Fibroblast of villous mesenchyme (primary cell): ENCODE measurements around the gene BBS4. TPM values are rescaled to one million over a fixed set of nuclear protein-coding genes. Genes with fewer than 3 reads are reported as not detected.
"Not testable (repeated sequence)": the region's sequence is repeated elsewhere in the genome, so short reads cannot be mapped to it uniquely, and the experiment has no call there.

ENCODE experiments used
- DNase-seq: peaks from one replicate; pipeline ENCODE4 v3.0.0-alpha.2; 2010; ENCODE audit warnings: low read depth
- H3K4me3 ChIP-seq: 2 replicates; pipeline ENCODE4 v1.5.1; 2011; ENCODE audit warnings: low read depth, mild to moderate bottlenecking, low read length
- total RNA-seq: library from RNA; depleted of rRNA; stranded (reverse); fragments of >200 nt; gene quantifications from 2 replicates; pipeline ENCODE4 v1.2.3, GENCODE V29; 2012
- TF ChIP-seq, protein P1 (sequence below): IDR thresholded peaks from 2 replicates; pipeline ENCODE4 v1.5.1; 2012; ENCODE audit warnings: low read depth, mild to moderate bottlenecking, low read length; ENCODE audit not compliant: insufficient read depth

BBS4 gene
- total RNA-seq, 1 donor, result 19.4 TPM

DNA sequence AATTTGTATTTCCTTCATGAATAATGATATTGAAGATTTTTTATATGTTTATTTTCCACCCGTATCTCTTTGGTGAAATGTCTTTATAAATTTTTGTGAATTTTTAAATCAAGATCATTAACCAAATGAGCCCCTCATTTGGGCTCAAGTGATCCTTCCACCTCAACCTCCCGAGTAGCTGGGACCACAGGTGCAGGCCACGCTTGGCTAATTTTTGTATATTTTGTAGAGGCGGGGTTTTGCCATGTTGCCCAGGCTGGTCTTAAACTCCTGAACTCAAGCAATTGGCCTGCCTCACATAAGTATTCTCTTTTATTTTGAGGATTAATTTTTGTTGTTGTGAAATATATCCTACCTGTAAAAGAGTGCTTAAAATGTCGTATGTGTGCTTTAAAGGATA lies 4.9 kb downstream of the BBS4 start:
- H3K4me3 ChIP-seq, result no peak overlapping the region
- TF ChIP-seq, protein P1, sequence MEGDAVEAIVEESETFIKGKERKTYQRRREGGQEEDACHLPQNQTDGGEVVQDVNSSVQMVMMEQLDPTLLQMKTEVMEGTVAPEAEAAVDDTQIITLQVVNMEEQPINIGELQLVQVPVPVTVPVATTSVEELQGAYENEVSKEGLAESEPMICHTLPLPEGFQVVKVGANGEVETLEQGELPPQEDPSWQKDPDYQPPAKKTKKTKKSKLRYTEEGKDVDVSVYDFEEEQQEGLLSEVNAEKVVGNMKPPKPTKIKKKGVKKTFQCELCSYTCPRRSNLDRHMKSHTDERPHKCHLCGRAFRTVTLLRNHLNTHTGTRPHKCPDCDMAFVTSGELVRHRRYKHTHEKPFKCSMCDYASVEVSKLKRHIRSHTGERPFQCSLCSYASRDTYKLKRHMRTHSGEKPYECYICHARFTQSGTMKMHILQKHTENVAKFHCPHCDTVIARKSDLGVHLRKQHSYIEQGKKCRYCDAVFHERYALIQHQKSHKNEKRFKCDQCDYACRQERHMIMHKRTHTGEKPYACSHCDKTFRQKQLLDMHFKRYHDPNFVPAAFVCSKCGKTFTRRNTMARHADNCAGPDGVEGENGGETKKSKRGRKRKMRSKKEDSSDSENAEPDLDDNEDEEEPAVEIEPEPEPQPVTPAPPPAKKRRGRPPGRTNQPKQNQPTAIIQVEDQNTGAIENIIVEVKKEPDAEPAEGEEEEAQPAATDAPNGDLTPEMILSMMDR, result no peak
- no peak for DNase-seq

DNA sequence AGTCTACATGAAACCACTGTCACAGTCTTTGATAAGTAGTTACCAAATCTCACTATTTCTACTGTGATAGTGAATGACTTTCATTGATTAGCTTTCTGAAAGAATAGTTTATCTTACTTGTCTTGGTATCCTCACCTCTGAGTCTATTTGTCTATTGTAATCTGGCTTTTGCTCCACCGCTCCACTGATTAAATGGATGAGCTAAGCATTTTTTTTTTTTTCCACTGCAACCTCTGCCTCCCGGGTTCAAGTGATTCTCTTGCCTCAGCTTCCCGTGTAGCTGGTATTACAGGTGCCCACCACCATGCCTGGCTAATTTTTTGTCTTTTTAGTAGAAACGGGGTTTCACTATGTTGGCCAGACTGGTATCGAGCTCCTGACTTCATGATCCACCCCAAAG lies 12.9 kb downstream of the BBS4 start:
- DNase-seq, result no peak
- TF ChIP-seq, protein P1, result no peak
- H3K4me3 ChIP-seq, result no peak overlapping the region

DNA sequence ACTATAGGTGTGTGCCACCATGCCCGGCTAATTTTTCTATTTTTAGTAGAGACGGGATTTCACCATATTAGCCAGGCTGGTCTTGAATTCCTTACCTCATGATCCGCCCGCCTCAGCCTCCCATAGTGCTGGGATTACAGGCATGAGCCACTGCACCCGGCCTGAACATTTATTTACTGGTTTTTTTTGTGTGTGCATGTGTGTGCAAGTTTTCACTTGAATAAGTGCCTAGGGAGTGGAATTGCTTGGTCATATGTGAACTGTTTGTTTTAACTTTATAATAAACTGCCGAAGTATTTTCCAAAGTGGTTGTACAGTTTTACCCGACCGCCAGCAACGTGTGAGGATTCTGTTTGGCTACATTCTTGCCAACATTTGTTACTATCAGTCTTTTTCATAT lies 14.1 kb downstream of the BBS4 start:
- TF ChIP-seq, protein P1, result no peak
- DNase-seq, result no peak
- H3K4me3 ChIP-seq, result no peak overlapping the region

DNA sequence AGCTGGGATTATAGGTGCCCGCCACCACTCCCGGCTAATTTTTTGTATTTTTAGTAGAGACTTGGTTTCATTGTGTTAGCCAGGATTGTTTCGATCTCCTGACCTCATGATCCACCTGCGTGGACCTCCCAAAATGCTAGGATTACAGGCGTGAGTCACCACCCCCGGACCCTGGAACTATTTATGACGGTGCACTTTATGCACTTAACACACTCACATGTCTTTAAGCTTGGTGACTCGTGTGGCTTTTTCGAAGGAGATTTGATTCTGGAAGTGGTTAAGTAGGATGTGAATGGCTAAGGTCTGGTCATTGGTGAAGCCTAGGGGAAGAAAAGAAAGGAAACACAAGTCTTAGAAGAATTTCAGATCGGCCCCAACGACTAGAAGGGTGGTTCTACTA lies 20.3 kb downstream of the BBS4 start:
- no peak overlapping the region for H3K4me3 ChIP-seq
- TF ChIP-seq, protein P1, result no peak
- DNase-seq, result no peak

DNA sequence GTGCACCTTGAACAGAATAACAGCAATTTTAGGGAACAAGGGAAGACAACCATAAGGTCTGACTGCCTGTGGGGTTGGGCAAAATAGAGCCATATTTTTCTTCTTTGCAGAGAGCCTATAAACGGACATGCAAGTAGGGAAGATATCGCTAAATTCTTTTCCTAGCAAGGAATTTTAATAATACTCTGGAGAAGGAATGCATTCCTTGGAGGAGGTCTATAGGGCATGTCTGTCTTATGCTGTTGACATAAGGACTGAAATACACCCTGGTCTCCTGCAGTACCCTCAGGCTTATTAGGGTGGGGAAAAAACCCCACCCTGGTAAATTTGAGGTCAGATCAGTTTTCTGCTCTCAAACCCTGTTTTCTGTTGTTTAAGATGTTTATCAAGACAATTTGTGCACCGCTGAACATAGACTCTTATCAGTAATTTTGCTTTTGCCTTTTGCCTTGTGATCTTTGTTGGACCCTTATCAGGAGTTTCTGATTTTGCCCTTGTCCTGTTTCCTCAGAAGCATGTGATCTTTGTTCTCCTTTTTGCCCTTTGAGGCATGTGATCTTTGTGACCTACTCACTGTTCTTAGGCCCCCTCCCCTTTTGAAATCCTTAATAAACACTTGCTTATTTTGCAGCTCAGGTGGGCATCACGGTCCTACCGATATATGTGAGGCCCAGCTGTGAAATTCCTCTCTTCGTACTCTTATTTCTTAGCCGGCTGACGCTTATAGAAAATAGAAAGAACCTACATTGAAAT lies 22.7 kb downstream of the BBS4 start:
- not testable (repeated sequence) for H3K4me3 ChIP-seq, DNase-seq

DNA sequence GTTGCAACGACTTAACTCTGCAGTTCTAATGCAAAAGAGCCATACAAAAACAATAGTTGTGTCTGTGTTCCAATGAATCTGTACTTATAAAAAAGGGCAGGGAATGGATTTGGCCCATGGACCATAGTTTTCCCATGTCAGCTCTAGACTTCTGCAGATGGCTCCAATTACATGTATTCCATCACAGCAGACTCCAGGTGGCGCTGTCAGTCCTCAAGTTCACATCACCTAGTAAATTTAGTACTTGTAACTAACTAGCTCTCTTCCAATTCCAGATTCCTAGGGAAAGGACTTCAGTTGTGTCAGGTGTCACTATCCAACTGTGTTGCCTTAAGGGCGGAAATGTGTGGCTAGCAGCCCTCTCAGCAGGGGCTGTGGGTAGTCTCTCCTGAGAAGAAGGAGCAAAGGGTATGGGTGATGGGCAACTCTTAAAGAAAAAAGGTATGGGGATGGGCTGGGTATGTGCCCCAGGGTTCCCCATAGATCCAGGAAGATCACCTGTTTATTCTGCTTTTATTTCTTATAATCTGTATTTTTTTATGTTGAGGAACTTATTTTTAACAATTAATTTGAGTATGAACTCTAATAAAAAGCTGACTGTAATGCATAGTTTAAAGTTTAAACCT lies 36.2 kb downstream of the BBS4 start:
- TF ChIP-seq, protein P1, result peak; percentile 79
- peak; percentile 77 for DNase-seq
- H3K4me3 ChIP-seq, result no peak overlapping the region

DNA sequence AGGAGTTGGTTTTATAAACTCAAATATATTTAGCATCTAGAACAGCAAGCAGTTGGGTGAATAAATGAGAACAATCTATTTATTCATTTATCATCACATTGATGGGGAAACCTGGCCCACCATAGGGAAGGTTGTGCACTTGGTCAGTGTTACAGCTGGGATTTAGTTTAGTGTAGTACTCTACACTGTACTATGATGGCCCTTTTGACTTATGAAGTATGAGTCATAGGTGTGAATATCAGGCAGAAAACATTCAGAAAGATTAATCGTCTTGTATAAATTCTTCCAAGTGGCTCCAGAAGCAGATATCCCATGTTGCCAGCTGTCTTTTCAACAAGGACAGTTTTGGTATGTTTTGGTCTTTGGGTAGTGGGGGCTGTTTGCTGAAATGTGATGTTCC lies 38.0 kb downstream of the BBS4 start:
- no peak for DNase-seq
- no peak overlapping the region for H3K4me3 ChIP-seq
- TF ChIP-seq, protein P1, result no peak
